Measurements from ENCODE around the gene NPB.

NPB gene

DNA sequence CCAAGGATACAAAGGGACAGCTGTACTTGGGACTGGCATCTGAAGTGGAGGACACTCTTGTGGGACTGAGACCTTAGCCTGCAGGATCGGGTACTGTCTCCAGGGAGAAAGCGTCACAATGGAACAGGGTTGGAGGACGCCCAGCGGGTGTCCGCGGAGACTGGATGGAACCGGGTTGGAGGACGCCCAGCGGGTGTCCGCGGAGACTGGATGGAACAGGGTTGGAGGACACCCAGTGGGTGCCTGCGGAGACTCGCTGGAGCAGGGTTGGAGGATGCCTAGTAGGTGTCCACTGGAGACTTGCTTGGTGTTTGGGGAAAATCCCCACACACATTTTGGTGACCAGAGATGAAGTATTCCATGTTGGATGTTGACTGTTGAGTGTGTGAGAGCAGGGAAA, 45.2 kb downstream of the NPB start, which contains the start of gene MYADML2:
Gene MYADML2, minus strand, starts transcription at position 45 of the 400 bp plus-strand sequence. CDS start 5,492 bp downstream, outside the sequence.
- DNase-seq, result no peak

DNA sequence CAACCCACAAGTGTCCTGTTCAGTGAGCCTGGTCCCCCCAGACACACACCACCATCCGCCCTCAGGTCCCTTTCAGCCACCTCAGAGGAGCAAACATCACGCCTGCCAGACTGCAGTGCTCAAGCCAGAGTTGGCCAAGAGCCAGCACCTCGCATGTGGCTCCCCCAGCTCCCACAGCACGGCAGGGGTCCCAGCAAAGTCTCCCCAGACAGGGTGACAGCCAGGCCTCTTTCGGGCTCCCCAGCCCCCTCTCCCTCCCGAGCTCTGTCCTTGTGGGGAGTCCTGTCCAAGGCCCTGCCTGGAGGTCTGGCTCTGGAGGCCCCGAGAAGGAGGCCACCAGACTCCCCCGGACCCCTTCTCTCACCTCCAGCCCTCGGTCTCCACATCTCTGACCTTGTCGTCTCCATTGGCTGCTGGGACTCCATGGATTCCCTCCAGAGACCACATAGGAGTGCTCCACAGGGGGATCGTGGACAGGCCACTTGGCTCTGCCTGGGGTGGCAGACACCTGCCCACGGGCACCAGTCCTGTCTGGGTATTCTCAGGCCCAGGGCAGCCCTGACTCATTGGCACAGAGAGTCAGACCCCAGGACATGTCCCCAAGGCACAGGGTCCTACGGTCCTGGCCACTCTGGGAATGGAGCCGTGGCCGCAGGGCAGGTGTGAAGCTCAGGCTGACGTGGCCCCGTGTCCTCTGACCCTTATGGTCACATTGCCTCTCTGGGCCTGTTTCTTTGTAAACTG, 46.8 kb downstream of the NPB start:
- no peak for DNase-seq

DNA sequence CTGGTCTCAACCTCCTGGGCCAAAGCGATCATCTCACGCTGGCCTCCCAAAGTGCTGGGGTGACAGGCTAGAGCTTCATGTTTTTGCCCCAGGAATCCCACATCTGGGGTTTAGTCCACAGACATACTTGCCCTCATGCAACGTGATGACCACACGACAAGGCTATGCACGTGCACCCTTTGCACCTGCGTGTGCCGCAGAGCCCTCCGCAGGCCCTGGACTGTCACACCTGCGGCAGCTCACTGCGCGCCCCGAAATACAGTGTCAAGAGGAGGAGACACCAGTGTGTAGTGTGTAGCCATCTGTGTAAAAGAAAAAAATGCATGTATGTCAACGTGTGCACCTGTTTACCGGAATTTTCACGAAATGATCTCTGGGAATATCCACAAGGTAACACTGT, 48.5 kb downstream of the NPB start:
- DNase-seq, result no peak

DNA sequence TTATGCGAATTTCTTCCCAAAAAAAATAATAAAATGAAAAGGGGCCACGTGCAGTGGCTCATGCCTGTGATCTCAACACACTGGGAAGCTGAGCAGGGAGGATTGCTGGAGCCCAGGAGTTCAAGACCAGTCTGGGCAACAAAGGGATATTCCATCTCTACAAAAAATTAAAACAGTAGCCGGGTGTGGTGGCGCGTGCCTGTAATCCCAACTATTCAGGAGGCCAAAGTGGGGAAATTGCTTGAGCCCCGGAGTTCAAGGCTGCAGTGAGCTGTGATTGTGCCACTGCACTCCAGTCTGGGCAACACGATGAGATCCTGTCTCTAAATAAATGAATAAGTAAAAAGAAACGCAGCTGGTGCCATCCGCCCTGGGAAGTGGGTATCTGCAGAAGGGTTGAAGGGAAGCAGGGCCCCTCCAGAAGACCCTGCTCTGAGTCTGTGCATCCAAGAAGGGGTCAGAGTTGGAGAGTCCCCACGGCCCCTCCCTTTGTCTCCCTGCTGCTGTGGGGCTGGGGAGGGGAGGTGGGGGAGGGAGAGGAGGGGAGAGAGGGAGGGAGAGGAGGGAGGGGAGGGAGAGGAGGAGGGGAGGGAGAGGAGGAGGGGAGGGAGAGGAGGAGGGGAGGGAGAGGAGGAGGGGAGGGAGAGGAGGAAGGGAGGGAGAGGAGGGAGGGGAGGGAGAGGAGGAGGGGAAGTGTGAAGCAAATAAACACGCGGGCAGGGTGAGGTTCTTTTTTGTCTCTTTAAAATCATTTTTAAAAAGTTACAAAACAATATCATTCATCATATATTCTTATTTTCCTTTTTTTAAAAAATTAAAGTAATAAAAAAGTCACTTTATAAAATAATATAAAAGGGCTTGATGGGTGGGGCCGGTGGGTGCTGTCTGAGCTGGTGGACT, 50.0 kb downstream of the NPB start:
- DNase-seq, result no peak
